Hepatocyte (in vitro differentiated cells): ENCODE measurements around the gene SDF2. TPM values are rescaled to one million over a fixed set of nuclear protein-coding genes. Genes with fewer than 3 reads are reported as not detected.

Experiments
- DNase-seq: peaks from one replicate; pipeline ENCODE4 v3.0.0-alpha.2; 2016; ENCODE audit warnings: low spot score
- H2AFZ ChIP-seq: fragments of 200-600 bp; sonication (generic); 2 replicates; pipeline ENCODE4 v1.6.0; 2016; ENCODE audit warnings: antibody characterized with exemption, mild to moderate bottlenecking
- H3K27ac ChIP-seq: fragments of 200-600 bp; sonication (generic); 2 replicates; pipeline ENCODE4 v1.5.1; 2016; ENCODE audit warnings: mild to moderate bottlenecking
- H3K27me3 ChIP-seq: fragments of 200-600 bp; sonication (generic); 2 replicates; pipeline ENCODE4 v1.6.1; 2016
- H3K36me3 ChIP-seq: fragments of 200-600 bp; sonication (generic); replicated peaks from 2 replicates; pipeline ENCODE4 v1.5.1; 2016; ENCODE audit warnings: low read depth; ENCODE audit not compliant: insufficient read depth
- H3K4me1 ChIP-seq: fragments of 200-600 bp; sonication (generic); 2 replicates; pipeline ENCODE4 v1.5.1; 2016; ENCODE audit warnings: mild to moderate bottlenecking, moderate library complexity; ENCODE audit not compliant: insufficient read depth
- H3K4me2 ChIP-seq: fragments of 200-600 bp; sonication (generic); 2 replicates; pipeline ENCODE4 v1.6.0; 2016
- H3K4me3 ChIP-seq: fragments of 200-600 bp; sonication (generic); 2 replicates; pipeline ENCODE4 v1.5.1; 2016; ENCODE audit warnings: mild to moderate bottlenecking
- H3K79me2 ChIP-seq: fragments of 200-600 bp; sonication (generic); 2 replicates; pipeline ENCODE4 v1.6.0; 2017; ENCODE audit warnings: mild to moderate bottlenecking
- H3K9me2 ChIP-seq: fragments of 200-600 bp; sonication (generic); replicated peaks from 2 replicates; pipeline ENCODE4 v1.6.0; 2017; ENCODE audit warnings: mild to moderate bottlenecking; ENCODE audit not compliant: insufficient read depth
- H3K9me3 ChIP-seq: fragments of 200-600 bp; sonication (generic); 2 replicates; pipeline ENCODE4 v1.5.1; 2016; ENCODE audit warnings: low read depth, mild to moderate bottlenecking
- H4K20me1 ChIP-seq: fragments of 200-600 bp; sonication (generic); 2 replicates; pipeline ENCODE4 v1.6.0; 2016; ENCODE audit warnings: mild to moderate bottlenecking; ENCODE audit not compliant: insufficient read depth, poor library complexity, severe bottlenecking
- EZH2 ChIP-seq: fragments of 200-600 bp; sonication (generic); IDR thresholded peaks from 2 replicates; pipeline ENCODE4 v1.6.1; 2016; ENCODE audit warnings: antibody characterized with exemption, mild to moderate bottlenecking, borderline replicate concordance
- EZH2phosphoT487 ChIP-seq: fragments of 200-600 bp; sonication (generic); IDR thresholded peaks from one replicate; pipeline ENCODE4 v1.6.1; 2018; ENCODE audit warnings: antibody characterized with exemption, mild to moderate bottlenecking, low read depth, moderate library complexity; ENCODE audit not compliant: unreplicated experiment, severe bottlenecking
- WGBS: methylation state at CpG from one replicate; pipeline ENCODE4 v1.1.6; 2016; ENCODE audit warnings: low lambda C conversion rate; ENCODE audit errors: missing lambda C conversion rate; 5-methylcytosine and 5-hydroxymethylcytosine counted together
- polyA plus RNA-seq: library from polyadenylated mRNA; unstranded; fragments of >200 nt; fragmentation: Nextera tagmentation; extraction: Ambion mirVana; gene quantifications from 2 replicates; pipeline ENCODE4 v1.2.1, GENCODE V29; 2016
- total RNA-seq: library from RNA; depleted of rRNA; stranded (reverse); fragments of >200 nt; gene quantifications from 2 replicates; pipeline ENCODE4 v1.2.3, GENCODE V29; 2014
- TF ChIP-seq, protein P1 (sequence below): fragments of 200-600 bp; sonication (generic); IDR thresholded peaks from 2 replicates; pipeline ENCODE4 v1.5.1; 2016; ENCODE audit warnings: antibody characterized with exemption, mild to moderate bottlenecking; ENCODE audit not compliant: poor library complexity

SDF2 gene
- total and polyA plus RNA-seq, 2 experiments from 2014 or later = 78.6 to 148 TPM

DNA sequence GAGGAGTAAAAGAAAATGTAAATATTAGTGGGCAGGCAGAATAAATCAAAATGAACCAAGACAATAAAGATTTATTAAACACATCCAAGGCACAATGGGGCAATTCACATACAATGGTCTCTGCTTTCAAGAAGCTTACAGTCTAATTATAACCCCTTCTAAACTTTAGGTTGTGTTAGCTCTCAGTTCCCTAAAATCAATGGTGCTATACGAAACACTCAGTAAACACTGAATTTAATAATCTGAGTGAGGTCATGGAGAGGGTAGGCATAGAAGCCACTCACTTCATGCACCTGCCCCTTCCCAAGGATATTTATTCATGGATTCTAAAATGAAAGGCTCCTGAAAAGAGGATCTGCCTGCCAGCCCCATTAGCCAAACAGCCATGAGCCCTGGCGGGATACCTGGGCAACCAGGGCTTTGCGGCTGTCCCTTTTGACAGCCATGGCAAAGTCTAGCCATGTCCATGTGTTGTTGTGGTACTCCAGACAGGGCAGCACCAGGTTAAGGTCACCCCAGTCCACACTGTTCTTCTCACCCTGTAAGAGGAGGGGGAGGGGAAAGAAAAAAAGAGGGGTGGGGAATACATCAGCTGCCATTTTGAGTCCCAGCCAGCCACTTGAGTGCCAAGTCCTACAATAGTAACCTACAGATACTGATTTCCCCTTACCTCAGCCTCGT is 46.3 kb downstream of the SDF2 start:
- H3K9me2 ChIP-seq = no peaks in the 10 kb centered on the region
- no peaks in the 10 kb centered on the region for H3K36me3 ChIP-seq
- no peak overlapping the region for H3K4me2 ChIP-seq
- H3K79me2 ChIP-seq = no peaks in the 10 kb centered on the region
- 97% methylated on average over 4 of the region's 4 CpGs for WGBS
- no peaks in the 10 kb centered on the region for H4K20me1 ChIP-seq
- no peaks in the 10 kb centered on the region for H3K9me3 ChIP-seq
- H3K4me3 ChIP-seq = no peak overlapping the region
- TF ChIP-seq EZH2 (no peak), EZH2phosphoT487 (no peak)
- TF ChIP-seq, protein P1, sequence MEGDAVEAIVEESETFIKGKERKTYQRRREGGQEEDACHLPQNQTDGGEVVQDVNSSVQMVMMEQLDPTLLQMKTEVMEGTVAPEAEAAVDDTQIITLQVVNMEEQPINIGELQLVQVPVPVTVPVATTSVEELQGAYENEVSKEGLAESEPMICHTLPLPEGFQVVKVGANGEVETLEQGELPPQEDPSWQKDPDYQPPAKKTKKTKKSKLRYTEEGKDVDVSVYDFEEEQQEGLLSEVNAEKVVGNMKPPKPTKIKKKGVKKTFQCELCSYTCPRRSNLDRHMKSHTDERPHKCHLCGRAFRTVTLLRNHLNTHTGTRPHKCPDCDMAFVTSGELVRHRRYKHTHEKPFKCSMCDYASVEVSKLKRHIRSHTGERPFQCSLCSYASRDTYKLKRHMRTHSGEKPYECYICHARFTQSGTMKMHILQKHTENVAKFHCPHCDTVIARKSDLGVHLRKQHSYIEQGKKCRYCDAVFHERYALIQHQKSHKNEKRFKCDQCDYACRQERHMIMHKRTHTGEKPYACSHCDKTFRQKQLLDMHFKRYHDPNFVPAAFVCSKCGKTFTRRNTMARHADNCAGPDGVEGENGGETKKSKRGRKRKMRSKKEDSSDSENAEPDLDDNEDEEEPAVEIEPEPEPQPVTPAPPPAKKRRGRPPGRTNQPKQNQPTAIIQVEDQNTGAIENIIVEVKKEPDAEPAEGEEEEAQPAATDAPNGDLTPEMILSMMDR = no peak
- H2AFZ ChIP-seq = no peak overlapping the region
- H3K4me1 ChIP-seq = no peaks in the 10 kb centered on the region
- no peaks in the 10 kb centered on the region for H3K27me3 ChIP-seq
- H3K27ac ChIP-seq = no peak overlapping the region
- DNase-seq = no peak

DNA sequence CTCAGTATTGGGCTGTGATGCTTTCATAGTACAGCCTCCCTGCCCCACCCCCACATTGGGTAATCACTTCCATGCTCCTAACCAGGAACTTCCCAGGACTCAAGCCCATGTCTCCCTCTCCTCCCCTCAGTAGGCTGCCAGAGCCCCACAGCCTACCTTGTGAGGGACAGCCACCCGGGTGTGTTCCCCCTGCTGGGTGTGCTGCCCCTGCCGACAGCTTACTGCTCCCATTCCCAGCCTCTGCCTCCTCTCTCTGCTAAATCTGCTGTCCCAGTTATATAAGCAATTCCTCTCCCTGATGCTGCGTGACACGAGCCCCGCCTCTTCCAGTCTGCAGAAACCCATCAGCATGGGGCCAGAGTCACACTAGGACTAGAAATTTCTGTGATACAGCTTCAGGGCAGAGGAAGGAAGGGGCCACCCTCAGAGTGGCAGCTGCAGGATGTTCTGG is 47.8 kb downstream of the SDF2 start, which contains the start of gene RSKR:
RSKR (minus strand) TSS at position 255 of the 451 bp plus-strand sequence; CDS start at position 231, 24 bp downstream.
- Histone ChIP-seq H3K27me3 (no peaks in the 10 kb centered on the region), H3K4me2 (no peak within 1 kb of the TSS), H3K27ac (no peak within 1 kb of the TSS), H2AFZ (no peak within 1 kb of the TSS), H3K9me3 (no peaks in the 10 kb centered on the region), H3K4me1 (no peaks in the 10 kb centered on the region), H3K79me2 (no peaks in the 10 kb centered on the region), H3K9me2 (no peaks in the 10 kb centered on the region), H3K4me3 (no peak within 1 kb of the TSS), H3K36me3 (no peaks in the 10 kb centered on the region), H4K20me1 (no peaks in the 10 kb centered on the region)
- no peak for TF ChIP-seq EZH2phosphoT487
- TF ChIP-seq, protein P1 = no peak
- TF ChIP-seq EZH2 = no peak
- DNase-seq = no peak
- 85% methylated on average over 5 of the region's 5 CpGs for WGBS

DNA sequence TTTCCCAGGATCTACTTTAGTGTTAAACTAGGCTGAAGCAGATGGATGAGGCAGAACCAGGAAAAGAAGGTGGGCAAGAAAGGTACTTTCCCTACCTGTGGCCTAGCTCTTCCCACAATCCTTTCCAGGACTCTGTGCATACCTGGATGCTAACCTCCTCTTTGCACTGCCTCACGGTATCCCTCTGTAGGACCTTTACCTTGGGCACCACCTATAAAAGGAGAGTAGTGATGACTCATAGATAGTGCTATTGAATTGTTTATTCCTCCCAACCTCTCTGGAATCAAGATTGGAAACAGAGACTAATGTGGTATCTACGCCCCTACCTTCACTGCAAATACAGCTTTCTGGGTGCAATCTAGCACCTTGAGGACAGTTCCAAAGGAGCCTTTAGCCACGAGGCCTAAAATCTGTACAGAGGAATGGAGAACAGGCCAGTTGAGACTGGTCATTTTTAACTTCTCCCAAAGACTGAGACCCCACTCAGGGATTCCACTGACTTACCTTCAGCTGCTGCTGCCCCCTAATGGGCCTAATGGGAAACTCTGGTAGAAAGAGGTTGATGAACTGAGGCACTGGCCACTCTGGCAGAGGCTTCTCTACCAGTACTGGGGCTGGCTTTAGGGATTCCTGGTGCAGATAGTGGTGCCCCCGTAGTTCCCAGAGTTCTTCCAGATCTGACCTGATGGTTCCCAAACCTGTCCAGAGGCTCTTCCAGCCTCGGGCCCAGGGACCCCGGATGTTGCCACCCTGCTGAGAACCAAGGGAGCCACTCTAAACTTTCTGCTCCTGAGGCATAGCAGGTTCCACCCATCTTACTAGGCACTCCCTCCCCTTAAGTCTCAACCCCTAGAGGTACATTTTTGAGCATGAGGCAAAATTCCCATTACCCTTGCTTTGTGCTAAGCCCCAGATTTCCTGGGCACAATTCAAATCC is 48.5 kb downstream of the SDF2 start:
- Histone ChIP-seq H3K27ac (no peak overlapping the region), H4K20me1 (no peaks in the 10 kb centered on the region), H3K9me2 (no peaks in the 10 kb centered on the region), H3K27me3 (no peaks in the 10 kb centered on the region), H3K4me3 (no peak overlapping the region), H3K9me3 (no peaks in the 10 kb centered on the region), H3K4me1 (no peaks in the 10 kb centered on the region), H2AFZ (no peak overlapping the region), H3K36me3 (no peaks in the 10 kb centered on the region), H3K4me2 (no peak overlapping the region), H3K79me2 (no peaks in the 10 kb centered on the region)
- TF ChIP-seq, protein P1 = peak; percentile 67
- TF ChIP-seq EZH2 = no peak
- WGBS = 77% methylated on average over 6 of the region's 6 CpGs
- peak; percentile 65 for DNase-seq
